Keratinocyte (primary cell): Measurements from ENCODE around the gene DMGDH.

ENCODE experiments used
- EZH2 ChIP-seq: IDR thresholded peaks from one replicate; pipeline ENCODE4 v1.6.1; 2012; ENCODE audit warnings: inconsistent platforms, mild to moderate bottlenecking, low read length, moderate library complexity
- TF ChIP-seq, protein P1 (sequence below), 3 experiments: IDR thresholded peaks in 1 of 3; conservative IDR thresholded peaks in 1 of 3; optimal IDR thresholded peaks in 1 of 3; 2 replicates in 2 of 3; 3 replicates in 1 of 3; pipeline versions ENCODE3 to v1.5.1; 2011; ENCODE audit warnings: low read length in 3 of 3, mild to moderate bottlenecking in 3 of 3, moderate library complexity in 2 of 3, control low read depth in 1 of 3, inconsistent platforms in 1 of 3; ENCODE audit not compliant: insufficient read depth in 2 of 3; ENCODE audit errors: extremely low read depth in 1 of 3

DNA sequence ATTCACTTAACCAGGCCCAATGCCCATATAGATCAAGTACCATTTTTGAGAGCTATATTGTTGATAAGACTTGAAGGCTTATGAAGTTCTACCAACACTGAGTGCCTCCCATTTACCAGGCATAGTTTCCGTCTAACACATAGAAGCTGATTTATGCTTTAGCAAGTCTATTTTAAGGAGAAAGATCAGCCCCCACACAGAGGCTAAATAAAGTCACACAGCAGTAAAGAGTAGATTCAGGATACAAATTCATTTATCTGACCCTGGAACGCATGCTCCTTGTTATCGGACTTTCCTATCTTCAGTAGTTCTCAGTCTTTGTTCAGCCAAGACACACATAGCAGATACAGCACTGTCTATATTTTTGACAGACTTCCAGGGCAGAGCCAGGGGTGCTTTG, 34.2 kb downstream of the DMGDH start:
- TF ChIP-seq, protein P1, sequence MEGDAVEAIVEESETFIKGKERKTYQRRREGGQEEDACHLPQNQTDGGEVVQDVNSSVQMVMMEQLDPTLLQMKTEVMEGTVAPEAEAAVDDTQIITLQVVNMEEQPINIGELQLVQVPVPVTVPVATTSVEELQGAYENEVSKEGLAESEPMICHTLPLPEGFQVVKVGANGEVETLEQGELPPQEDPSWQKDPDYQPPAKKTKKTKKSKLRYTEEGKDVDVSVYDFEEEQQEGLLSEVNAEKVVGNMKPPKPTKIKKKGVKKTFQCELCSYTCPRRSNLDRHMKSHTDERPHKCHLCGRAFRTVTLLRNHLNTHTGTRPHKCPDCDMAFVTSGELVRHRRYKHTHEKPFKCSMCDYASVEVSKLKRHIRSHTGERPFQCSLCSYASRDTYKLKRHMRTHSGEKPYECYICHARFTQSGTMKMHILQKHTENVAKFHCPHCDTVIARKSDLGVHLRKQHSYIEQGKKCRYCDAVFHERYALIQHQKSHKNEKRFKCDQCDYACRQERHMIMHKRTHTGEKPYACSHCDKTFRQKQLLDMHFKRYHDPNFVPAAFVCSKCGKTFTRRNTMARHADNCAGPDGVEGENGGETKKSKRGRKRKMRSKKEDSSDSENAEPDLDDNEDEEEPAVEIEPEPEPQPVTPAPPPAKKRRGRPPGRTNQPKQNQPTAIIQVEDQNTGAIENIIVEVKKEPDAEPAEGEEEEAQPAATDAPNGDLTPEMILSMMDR (optimal IDR thresholded peaks at IDR 0.05 in 1 of 3, IDR thresholded peaks at IDR 0.05 in 1 of 3, conservative IDR thresholded peaks at IDR 0.05 in 1 of 3; ENCODE audit: extremely low read depth in 1 of 3, insufficient read depth in 2 of 3, low read length in 3 of 3), result no peak
- TF ChIP-seq EZH2, result no peak
